MV-4-11 (cell line): ENCODE data around the gene NAA80.
"Not testable (repeated sequence)": the region's sequence is repeated elsewhere in the genome, so short reads cannot be mapped to it uniquely, and the experiment has no call there.

Source experiments
- DNase-seq: peaks from one replicate; lab custom pipeline; 2025; lab: John Stamatoyannopoulos, UW

The NAA80 gene

DNA sequence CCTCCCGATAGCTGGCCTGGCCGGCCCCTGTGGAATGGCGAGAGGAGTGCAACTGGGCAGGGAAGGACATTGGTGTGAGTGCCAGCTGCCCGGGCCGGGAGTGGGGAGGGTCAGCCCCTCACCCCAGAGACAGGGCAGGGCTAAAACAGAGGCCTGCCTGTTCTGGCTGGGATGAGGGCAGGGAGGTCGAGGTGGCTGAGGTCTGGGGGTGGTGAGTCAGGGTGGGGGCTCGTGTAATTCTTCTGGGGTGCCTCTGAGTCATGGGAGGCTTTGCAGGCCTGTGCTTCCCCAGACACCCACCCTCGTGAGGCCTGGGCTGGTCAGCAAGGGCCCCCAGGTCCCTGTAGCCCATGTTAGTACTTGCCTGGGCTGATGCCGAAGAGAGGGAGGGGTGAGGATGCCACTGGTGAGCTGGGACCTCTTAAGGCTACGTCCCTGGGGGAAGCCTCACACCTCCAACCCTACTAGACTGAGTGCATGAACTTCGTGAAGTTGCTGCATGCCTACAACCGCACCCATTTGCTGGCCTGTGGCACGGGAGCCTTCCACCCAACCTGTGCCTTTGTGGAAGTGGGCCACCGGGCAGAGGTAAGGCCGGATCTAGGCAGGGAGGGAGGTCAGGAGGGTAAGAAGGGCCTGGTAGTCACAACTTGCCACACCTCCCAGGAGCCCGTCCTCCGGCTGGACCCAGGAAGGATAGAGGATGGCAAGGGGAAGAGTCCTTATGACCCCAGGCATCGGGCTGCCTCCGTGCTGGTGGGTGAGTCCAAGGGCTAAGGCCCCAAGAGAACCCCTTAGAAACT, 28.6 kb downstream of the NAA80 start:
- no peak for DNase-seq

DNA sequence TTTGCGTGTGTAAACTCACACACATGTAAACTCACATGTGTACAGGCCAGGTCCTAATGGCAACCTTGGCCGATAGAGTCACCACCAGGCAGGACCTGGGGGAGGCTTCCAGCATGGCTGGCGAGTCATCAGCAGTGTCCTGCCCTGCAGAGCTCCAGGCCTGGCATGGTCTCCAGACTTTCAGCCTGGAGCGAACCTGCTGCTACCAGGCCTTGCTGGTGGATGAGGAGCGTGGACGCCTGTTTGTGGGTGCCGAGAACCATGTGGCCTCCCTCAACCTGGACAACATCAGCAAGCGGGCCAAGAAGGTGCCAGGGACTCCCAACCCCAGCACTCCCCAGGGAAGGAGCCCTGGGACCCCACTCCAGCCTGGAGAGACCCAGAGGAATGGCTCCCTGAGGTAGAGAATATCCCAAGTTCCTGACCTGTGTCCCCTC, 29.2 kb downstream of the NAA80 start:
- DNase-seq, result no peak

DNA sequence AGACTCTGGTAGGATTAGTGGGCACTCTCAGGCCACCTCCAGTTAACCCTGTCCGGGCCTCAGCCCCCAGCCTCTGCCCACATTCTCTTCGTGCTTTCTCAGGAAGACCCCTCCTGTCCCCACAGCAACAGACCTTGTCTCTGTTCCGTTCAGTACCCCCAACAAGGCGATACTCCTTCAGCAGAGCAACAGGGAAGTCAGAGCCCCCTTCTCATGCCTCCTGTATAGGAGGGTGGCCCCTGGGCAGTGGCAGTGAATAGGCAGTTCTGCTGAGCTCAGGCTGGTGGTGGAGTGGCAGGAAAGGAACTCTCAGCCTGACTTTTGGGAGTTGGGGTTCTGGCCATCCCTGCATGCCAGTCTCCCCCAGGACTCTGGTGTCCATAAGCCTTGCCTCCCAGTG, 29.7 kb downstream of the NAA80 start:
- no peak for DNase-seq

DNA sequence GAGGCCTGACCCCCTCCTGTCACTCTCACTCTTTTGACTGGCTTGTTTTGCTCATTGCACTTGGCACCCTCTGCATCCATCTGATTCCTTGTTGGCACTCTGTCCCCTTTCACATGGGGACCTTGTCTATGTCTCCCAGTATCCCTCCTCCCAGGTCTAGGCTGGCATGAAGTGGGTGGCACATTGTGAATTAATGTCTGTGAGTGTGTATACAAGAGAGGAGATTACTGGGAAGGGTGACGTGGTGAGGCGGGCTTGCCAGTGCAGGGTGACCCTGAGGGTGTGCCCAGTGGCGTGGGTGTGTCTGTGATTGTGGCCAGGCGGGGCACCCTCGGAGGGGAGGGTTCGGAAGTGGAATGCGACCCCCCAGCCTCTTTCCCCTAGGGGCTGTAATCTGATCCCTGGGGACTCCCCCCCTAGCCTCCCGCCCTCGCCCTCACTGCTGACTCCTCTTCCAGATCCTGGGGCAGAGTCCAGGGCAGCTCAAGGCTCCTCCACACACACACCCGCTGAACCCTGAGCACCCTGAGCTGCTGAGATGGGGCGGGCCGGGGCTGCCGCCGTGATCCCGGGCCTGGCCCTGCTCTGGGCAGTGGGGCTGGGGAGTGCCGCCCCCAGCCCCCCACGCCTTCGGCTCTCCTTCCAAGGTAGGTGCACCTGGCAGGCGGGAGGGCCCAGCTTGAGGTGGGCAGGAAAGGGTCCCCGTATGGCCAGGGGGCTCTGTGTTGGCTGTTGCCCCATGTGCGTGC, 30.3 kb downstream of the NAA80 start, which contains the start of gene SEMA3B:
SEMA3B (plus strand) TSS at position 445 of the 749 bp plus-strand sequence; CDS start at position 539, 94 bp downstream.
- no peak for DNase-seq

DNA sequence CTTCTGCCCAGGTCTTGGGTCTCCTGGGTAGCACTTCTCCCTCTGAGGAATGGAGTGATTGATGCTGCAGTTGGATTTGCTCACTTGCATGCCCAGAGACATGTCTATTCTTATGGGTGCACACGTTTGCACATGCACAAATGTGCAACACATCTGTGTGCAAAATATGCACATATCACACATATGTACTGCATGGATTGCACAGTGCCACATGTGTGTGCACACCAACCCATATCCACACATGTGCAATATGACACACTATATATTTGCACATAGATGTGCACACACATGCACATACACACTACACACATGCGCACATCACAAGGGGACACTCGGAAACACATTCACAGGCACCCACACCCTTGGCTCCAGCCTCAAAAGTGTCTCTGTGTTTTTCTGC, 30.9 kb downstream of the NAA80 start:
- no peak for DNase-seq

DNA sequence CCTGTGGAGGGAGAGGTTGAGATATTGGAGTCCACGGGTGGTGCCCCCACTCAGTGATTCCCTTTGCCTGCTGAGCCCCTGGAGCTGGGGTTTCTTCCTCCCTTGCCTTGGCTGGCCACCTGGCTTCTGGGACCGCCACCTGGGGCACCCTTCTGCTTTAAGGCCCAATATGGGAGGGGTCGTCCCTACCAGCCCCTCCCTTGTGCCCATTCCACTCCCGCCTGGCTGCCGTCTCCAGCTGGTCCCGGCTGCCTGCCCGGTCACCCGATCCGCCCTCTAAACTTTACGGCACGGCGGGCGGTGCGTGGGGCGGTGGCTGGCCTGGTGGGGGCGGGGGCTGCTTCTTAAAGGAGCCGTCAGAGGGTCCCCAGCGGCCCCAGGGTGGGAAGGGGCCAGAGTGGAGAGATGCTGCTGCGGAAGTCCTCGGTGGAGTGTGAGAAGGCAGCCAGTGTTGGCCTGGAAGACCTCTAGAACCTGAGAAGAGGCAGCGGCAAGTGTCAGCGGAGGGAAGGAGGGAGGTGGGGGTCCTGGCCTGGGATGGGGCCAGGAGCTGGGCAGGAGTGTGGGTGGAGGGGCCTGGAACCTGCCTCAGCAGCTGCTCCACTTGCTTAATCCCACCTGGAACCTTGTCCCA, 31.8 kb downstream of the NAA80 start:
- no peak for DNase-seq

DNA sequence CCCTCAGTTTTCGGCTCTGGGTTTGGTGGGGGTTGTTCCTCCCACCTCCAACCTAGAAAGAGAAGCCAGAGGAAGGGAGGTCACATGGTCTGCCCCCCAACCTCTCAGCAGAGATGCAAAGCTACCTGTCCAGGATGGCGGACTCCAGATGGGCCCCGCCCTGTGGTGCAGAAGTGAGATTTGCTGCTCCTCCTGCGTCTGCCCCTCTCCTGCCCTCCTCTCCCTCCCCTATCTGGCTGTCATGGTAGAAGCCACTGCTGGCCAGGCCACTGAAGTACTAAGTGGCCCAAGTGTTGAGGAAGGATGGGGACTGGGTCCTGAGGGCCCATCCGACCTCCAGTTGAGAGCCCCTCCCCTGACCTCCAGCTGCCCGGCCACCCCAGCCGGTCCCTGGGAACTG, 32.4 kb downstream of the NAA80 start:
- DNase-seq, result no peak

DNA sequence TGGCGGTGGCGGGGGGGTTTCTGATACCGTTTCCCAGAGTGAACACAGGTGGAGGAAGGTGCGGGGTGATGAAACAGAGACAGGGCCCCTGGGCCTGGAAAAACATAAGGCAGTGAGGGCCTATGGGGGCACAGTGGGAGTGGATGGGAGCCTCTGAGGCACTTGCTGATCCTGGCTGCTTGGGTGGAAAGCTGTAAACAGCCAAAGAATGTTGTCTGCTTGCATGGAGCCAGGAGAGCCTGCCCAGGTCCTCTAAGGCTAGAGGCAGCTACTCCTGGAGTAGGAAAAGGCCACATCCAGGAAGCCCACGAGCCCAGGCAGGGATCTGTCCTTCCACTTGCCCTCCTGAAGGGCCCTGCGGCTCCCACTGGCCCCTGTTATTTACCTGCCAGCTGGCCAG, 33.2 kb downstream of the NAA80 start:
- DNase-seq, result no peak

DNA sequence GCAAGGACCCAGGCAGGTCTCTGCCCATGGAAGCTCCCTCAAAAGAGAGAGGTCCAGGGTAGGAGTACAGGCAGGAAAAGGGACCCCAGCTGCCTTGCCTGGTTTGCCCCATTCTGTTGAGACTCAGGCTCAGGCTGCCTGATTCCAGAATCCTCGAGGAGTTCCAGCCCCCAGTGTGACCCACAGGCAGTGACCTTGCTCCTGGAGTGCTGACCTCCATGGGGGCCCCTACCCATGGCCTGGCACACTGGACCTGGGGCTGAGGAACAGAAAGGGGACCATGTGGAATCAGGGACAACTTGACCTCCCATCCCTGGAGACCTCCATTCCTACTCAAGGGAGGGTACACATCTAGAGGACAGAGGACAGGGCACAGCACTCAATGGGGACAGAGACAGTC, 33.6 kb downstream of the NAA80 start:
- no peak for DNase-seq

DNA sequence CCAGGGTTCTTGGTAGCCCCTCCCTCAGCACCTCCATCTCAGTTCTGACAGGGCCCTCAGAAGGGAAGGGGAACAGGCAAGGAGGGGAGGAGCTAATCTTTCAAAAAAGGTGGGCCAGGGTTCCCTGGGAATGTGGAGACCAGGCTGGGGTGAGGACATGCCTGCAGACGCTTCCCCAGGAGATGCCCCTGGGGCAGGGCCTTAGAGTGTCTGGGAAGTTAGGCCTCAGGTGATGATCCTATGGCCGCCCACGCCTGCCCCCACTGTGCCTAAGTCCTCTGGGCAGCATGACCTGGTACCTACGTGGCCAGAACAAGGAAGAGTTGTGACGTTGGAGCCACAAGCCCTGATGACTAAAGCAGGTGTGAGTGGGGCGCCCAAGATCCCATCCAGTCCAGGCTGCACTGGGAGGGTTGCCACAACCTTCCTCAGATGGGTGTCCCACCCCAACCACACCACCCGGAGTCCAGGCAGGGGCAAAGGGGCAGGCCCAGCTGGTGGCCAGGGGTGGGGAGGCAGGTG, 34.2 kb downstream of the NAA80 start:
- DNase-seq, result no peak

DNA sequence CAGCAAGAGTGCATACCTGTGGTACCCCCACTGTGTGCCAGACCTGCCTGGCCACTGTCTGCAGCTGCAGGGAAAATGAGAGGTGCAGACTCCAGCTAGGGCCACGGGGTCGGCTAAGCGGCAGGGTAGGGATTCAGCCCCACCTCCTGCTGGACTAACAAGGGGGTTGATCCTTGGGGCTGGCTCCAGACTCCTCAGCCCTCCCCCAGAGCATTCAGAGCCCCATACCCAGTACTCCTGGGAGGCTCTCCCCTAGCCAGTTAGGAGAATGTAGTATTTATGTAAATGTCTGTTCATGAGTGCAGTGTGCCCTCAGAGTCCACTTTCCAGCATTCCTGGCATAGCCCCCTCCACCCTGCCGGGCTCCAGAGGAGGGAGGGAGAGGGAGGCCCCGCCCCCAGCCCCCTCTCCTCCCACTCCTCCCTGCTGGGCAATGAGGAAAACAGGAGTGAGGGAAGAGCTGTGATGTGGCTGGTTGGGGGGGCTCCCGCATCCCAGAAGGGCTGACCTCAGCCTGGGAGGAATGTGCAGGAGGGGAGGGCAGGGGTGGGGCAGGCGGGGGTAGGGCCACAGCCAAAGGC, 34.7 kb downstream of the NAA80 start:
- DNase-seq, result no peak

DNA sequence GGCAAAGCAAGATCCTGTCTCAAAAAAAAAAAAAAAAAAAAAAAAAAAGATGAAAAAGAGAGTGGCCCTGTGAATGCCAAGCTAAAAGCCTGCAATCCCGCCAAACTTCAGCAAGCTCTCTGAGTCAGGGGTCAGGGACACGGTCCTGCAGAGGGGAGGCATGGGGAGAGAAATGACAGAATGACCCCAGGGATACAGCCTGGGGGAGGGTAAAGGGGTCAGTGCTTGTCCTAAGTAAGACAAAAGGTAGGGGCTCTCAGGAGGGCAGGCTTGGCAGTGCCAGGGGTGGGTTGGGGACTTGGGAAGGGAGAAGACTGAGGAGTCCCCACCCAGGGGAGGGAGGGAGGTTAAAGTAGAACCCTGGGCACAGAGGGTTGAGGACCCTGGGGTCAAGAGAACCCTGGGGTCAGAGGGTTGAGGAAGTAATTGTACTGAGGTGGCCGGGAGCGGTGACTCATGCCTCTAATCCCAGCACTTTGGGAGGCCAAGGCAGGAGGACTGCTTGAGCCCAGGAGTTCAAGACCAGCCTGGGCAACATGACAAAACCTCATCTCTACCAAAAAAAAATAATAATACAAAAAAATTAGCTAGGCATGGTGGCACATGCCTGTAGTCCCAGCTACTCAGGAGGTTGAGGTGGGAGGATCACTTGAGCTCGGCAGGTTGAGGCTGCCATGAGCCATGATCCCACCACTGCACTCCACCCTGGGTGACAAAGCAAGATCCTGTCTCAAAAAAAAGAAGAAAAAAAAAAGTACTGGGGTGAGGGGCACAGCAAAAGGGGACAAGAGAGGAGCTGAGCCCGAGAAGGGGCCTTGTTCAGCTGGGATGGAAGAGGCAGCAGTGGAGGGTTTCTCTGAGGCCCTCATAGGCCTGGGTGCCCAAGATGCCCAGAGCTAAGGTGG, 35.5 kb downstream of the NAA80 start:
- no peak for DNase-seq

DNA sequence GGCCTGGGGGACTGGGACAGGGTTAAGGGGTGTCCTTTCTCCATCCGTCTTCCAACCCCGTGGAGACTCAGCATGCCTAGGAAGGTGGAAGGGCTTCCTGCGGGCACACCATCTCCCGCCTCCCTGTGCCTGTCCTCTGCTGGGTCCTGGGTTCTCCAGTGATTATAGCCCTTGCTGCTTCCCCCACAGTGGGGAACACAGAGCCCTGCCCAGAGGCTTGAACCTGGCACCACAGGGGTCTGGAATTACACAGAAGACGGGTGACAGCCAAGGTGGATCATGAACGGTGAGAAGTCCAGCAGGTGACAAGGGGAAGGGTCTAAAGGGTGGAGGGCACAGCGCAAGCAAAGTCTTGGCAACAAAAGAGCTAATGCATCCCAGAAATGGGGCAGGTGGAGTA, 36.4 kb downstream of the NAA80 start:
- no peak for DNase-seq

DNA sequence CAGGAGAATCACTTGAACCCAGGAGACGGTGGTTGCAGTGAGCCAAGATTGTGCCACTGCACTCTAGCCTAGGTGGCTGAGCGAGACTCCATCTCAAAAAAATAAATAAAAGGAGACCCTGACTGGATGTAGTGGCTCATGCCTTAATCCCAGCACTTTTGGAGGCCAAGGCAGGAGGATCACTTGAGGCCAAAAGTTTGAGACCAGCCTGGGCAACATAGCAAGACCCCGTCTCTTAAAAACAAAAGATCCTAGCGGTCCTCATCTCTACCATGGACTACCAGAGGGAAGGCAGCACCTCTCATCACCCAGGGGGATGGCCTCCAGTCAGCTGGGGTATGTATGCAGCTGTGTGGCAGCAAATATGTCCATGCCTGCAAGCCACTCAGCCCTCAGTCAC, 37.0 kb downstream of the NAA80 start:
- DNase-seq, result not testable (repeated sequence)

DNA sequence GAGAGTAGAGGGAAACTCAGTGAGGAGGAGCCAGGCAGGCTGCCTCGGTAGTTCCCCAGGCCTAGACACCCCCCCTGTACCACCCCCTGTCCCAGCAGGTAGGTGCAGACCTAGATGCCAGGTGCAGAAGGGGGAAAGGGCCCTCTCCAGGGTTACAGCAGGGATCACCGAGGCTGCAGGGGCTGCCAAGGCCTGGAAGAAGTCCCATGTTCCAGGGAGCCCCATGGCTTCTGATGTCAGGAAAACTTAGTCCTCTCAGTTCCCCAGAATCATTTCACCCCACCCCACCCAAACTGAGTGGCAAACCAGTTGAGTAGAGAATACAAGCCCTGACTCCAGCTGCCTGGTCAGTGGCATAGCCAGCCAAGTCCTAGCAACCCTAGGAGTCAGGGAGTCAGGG, 37.7 kb downstream of the NAA80 start:
- no peak for DNase-seq

DNA sequence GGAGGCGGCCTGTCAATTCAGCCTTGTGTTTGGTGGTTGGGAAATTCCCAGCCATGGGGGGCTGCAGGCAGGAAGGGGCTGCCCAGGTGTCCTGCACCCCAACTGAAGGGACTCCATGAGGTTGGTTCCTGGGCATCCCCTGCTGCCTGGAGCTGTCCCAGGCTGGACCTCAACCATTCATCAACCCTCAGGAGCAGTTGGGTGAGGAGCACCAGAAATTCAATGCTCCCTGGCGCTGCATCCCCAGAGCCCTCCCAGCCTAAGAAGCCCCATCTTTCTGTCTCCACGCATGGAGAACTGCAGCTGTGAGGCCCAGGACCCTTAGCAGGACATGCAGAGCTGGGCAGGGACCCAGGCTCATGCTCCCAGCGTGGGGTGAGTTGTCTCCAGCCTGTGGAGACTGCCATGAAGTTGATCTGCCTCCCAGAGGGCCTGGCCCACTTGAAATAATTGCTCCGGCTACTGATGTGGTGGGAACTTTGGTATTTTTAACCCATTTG, 38.2 kb downstream of the NAA80 start:
- no peak for DNase-seq

DNA sequence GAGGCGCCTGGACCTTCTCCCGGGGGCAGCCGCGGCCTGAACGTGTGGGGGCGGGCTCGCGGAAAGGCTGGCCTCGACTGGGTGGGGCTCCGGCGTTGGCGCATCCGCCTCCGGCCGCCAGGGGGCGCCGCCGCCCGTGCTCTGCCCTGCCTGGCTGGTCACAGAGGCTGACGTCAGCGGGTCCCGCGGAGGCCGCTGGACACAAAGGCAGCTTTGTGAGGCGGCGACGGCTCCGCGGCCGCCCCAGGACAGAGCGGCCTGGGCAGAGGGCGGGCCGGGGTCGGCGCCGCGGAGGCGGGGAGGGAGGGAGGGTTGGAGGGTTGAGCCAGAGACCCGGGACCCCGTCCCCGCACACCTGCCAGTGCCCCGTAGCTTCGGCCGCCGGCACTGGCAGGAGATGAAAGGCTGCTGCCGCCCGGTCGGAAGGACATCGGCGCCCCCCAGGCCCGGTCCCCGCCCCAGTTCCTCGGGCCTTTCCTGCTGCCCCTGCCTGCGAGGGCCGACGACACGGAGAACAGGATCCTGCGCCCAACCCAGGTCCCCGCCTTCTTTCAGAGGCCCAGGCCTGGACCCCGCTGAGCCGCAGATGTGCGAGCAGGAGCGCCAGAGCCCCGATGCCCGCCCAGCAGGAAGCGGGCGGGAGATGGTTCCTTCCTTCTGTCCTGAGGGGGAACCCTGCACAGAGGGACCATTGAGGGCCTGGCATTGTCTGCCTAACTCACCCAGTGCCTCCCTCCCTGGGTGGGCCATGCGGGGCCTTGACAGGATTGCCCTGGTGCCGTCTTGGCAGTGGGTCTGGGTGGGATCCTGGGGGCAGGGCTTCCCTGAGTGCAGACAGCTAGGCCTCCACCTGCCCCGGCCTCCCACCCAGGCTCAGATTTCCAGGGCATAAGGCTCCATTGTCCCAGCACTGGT, 38.9 kb downstream of the NAA80 start:
- DNase-seq, result peak; percentile 70

DNA sequence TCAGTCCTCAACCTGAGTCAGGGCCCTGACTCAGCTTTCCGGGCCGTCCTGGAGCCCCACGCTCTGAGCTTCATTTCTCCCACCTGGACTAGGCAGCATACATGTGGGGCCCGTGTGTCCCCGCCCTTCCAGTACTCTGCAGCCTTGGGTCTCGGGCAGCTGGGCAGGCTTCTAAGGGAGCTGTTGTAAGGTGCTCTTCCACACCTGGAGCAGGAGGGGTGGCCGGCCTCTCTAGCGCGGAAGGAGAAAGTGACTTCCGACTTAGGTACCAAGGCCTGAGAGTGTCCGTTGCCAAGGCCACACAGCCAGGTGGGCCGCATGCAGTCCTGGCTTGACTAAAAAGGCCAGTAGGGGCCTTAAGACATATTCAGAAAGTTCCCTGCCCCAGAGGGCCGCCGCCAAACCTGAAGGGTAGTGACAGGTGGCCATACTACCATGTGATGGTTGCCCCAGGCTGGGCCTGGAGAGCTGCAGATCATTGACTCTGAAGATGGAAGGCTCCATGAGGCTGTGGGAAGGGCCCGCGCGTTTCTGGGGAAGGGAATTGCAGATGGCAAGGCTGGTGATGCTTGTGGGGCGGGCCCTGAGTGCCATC, 39.7 kb downstream of the NAA80 start:
- DNase-seq, result no peak

DNA sequence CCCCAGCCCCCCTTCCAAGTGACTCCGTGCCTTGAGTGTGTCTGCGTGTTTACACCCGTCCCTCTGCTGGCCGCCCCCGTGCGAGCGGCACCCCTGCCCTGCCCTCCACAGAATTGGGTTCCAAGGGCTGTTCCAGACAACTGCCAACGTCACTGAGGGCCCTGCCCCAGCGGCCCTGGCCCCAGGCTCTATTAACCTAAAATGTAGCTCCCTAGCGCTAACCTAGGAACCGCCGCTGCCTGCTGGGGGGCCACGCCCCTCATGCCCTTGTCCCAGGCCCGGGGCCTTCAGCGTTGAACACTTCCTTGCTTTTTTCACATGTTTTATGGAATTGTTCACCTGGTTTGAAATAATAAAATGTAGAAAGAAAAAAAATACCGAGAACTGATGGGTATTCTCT, 40.2 kb downstream of the NAA80 start:
- no peak for DNase-seq
